ENCODE measurements around the gene FCHSD1. TPM values are rescaled to one million over a fixed set of nuclear protein-coding genes. Genes with fewer than 3 reads are reported as not detected.

Gene FCHSD1
- total and polyA plus RNA-seq, 10 of the 15 experiments (the other 5 are each of a cell fraction or from before 2014, with no cell fraction given) = 0.97 to 22.8 (median 10.7) TPM

GRCh38 chr5:141608046-141608445 lies 43.2 kb downstream of the FCHSD1 start:
- H3K4me2 ChIP-seq (ENCODE audit: control insufficient read depth, insufficient read depth) = peak overlapping the region; percentile 27; the same call in 1 of the 2 replicates
- FAIRE-seq = no peak
- peak overlapping the region; percentile 62; the same call in 1 of the 2 replicates for H3K27ac ChIP-seq (ENCODE audit: control insufficient read depth, insufficient read depth)

More at GRCh38 chr5:141608046-141608445, 43.2 kb downstream of the FCHSD1 start:
- Histone ChIP-seq H3K9me3 (replicated peaks; ENCODE audit: control insufficient read depth, insufficient read depth, low read length) (no peaks in the 10 kb centered on the region), H3K27me3 (replicated peaks in 1 of 2; ENCODE audit: control insufficient read depth in 2 of 2, insufficient read depth in 2 of 2, low read length in 1 of 2) (no peaks in the 10 kb centered on the region), H4K20me1 (ENCODE audit: control insufficient read depth, insufficient read depth) (no peaks in the 10 kb centered on the region), H3K36me3 (ENCODE audit: control insufficient read depth in 2 of 2, insufficient read depth in 2 of 2, low read length in 1 of 2) (no peaks in the 10 kb centered on the region; a peak in 2 of 4 replicates), H3K9ac (ENCODE audit: control insufficient read depth, insufficient read depth, low read length) (no peak overlapping the region), H2AFZ (ENCODE audit: control insufficient read depth, low read depth, low read length) (no peak overlapping the region), H3K79me2 (ENCODE audit: control insufficient read depth, insufficient read depth, low read length) (peaks cover 87% of the 10 kb centered on the region), H3K4me1 (ENCODE audit: control insufficient read depth, insufficient read depth, low read length) (peaks cover 26% of the 10 kb centered on the region), H3K4me3 (no peak overlapping the region)
- ChIA-PET SMC1A (ENCODE audit: uncharacterized antibody, unreplicated experiment) (interaction anchor here (1.4 to 8.6 kb wide), 5 partner anchors 8 to 25 kb away, joined by 4 to 199 read pairs (median 16); partner anchors contain the start of gene DIAPH1), POLR2A (interaction anchor here (1.6 to 4.1 kb wide), 5 partner anchors 9 to 29 kb away, joined by 15 to 31 read pairs (median 18); partner anchors contain the start of genes HDAC3 and RELL2), CTCF (interaction anchor here (0.8 to 10.9 kb wide), 5 partner anchors 8 to 44 kb away, joined by 3 to 172 read pairs (median 21); partner anchors contain the start of gene DIAPH1), RAD21 (ENCODE audit: unreplicated experiment) (interaction anchor here (1.1 to 5.7 kb wide), 5 partner anchors 10 to 361 kb away, joined by 3 to 89 read pairs (median 4); partner anchors contain the start of genes DIAPH1, HDAC3, RELL2 and RNF14)
- BruUV-seq (replicated peaks) = no TSS peak
- intact Hi-C loops (cut with micrococcal nuclease; ENCODE audit: unreplicated experiment) = no loop called here
- no peak for DNase-seq (ENCODE audit: low read depth, low spot score)
- in situ Hi-C loops (cut with MboI) = loop anchor here (25.0 kb wide), 2 partner anchors 1196 to 1571 kb away; partner anchors contain the start of genes ANKHD1 and NRG2
- WGBS (ENCODE audit: insufficient coverage, insufficient replicate concordance, low lambda C conversion rate, missing lambda C conversion rate) = 45% methylated on average over 2 of the region's 2 CpGs
- ATAC-seq = no peak
- TF ChIP-seq FOS (IDR thresholded peaks at IDR 0.05; ENCODE audit: borderline replicate concordance, extremely low read depth, insufficient read length) (no peak), IRF4 (IDR thresholded peaks at IDR 0.05; ENCODE audit: low read depth, low read length) (no peak), STAT1 (conservative IDR thresholded peaks at IDR 0.05) (no peak), KLF5 (IDR thresholded peaks at IDR 0.05; ENCODE audit: partially characterized antibody) (no peak), EED (IDR thresholded peaks at IDR 0.05; ENCODE audit: low read depth) (no peak), CREM (IDR thresholded peaks at IDR 0.05; ENCODE audit: low read depth) (no peak), MYB (IDR thresholded peaks at IDR 0.05; ENCODE audit: borderline replicate concordance, low read depth, low read length) (no peak), HCFC1 (IDR thresholded peaks at IDR 0.05; ENCODE audit: low read length) (no peak), USF2 (IDR thresholded peaks at IDR 0.05; ENCODE audit: borderline replicate concordance, low read depth, low read length) (no peak), JUND (IDR thresholded peaks at IDR 0.05; ENCODE audit: low read depth, low read length) (no peak), POU2F2 (IDR thresholded peaks at IDR 0.05; ENCODE audit: borderline replicate concordance, low read depth, low read length) (no peak)
